Progenitor cell of endocrine pancreas (in vitro differentiated cells): ENCODE measurements around the gene ACAA1. TPM values are rescaled to one million over a fixed set of nuclear protein-coding genes. Genes with fewer than 3 reads are reported as not detected.
"Not testable (repeated sequence)": the region's sequence is repeated elsewhere in the genome, so short reads cannot be mapped to it uniquely, and the experiment has no call there.

Source experiments
- DNase-seq: peaks from one replicate; pipeline ENCODE4 v3.0.0; 2021; ENCODE audit warnings: low spot score; ENCODE audit not compliant: unreplicated experiment
- H3K27ac Mint-ChIP-seq: 2 replicates; pipeline ENCODE4 v1.8.0; 2021; ENCODE audit warnings: mild to moderate bottlenecking, moderate library complexity, mixed read lengths
- H3K27me3 Mint-ChIP-seq: 2 replicates; pipeline ENCODE4 v1.8.0; 2021; ENCODE audit warnings: mixed read lengths
- H3K36me3 Mint-ChIP-seq: 2 replicates; pipeline ENCODE4 v1.8.0; 2022; ENCODE audit warnings: mixed read lengths; ENCODE audit not compliant: insufficient read depth
- H3K4me1 Mint-ChIP-seq: 2 replicates; pipeline ENCODE4 v1.8.0; 2021; ENCODE audit warnings: low read depth, mixed read lengths
- H3K4me3 Mint-ChIP-seq: 2 replicates; pipeline ENCODE4 v1.8.0; 2021; ENCODE audit warnings: low read depth, mild to moderate bottlenecking, moderate library complexity, mixed read lengths
- H3K9me3 Mint-ChIP-seq: 2 replicates; pipeline ENCODE4 v1.8.0; 2021; ENCODE audit warnings: low read depth, mixed read lengths
- CTCF ChIP-seq: fragments of 200-600 bp; sonication (generic); IDR thresholded peaks from one replicate; pipeline ENCODE4 v1.5.0; 2021; ENCODE audit warnings: antibody characterized with exemption, mild to moderate bottlenecking; ENCODE audit not compliant: unreplicated experiment
- total RNA-seq: library from RNA; stranded (reverse); gene quantifications from 2 replicates; pipeline ENCODE4 v1.2.1, GENCODE V29; 2021

Gene ACAA1
- total RNA-seq, 1 donor from 2014 or later: 97.8 TPM

- H3K36me3 Mint-ChIP-seq: no peaks in the 10 kb centered on the region
- no peaks in the 10 kb centered on the region for H3K9me3 Mint-ChIP-seq
- no peak for DNase-seq
Measured at GRCh38 chr3:38164643-38164951, 27.7 kb upstream of the ACAA1 start.

GRCh38 chr3:38163841-38164642 is 27.1 kb upstream of the ACAA1 start:
- H3K36me3 Mint-ChIP-seq: no peaks in the 10 kb centered on the region
- peaks cover 14% of the 10 kb centered on the region for H3K4me1 Mint-ChIP-seq
- DNase-seq: no peak
- peak overlapping the region; percentile 85 for H3K4me3 Mint-ChIP-seq
- no peaks in the 10 kb centered on the region for H3K27me3 Mint-ChIP-seq
- H3K27ac Mint-ChIP-seq: peak overlapping the region; percentile 99
- H3K9me3 Mint-ChIP-seq: no peaks in the 10 kb centered on the region
- TF ChIP-seq CTCF: no peak

More at GRCh38 chr3:38164643-38164951, 27.7 kb upstream of the ACAA1 start:
- peak overlapping the region; percentile 85 for H3K4me3 Mint-ChIP-seq
- no peaks in the 10 kb centered on the region for H3K27me3 Mint-ChIP-seq
- no peak for TF ChIP-seq CTCF
- peak overlapping the region; percentile 99 for H3K27ac Mint-ChIP-seq
- H3K4me1 Mint-ChIP-seq: peaks cover 14% of the 10 kb centered on the region

GRCh38 chr3:38163117-38163840 is 26.4 kb upstream of the ACAA1 start:
- DNase-seq: no peak
- Mint-ChIP-seq H3K27ac (no peak overlapping the region), H3K9me3 (no peaks in the 10 kb centered on the region), H3K36me3 (no peaks in the 10 kb centered on the region), H3K27me3 (no peaks in the 10 kb centered on the region), H3K4me3 (peak overlapping the region; percentile 25), H3K4me1 (peaks cover 14% of the 10 kb centered on the region)
- peak; percentile 26 for TF ChIP-seq CTCF

- not testable (repeated sequence) for DNase-seq, H3K27ac Mint-ChIP-seq, H3K4me1 Mint-ChIP-seq, H3K4me3 Mint-ChIP-seq, H3K9me3 Mint-ChIP-seq, H3K27me3 Mint-ChIP-seq, H3K36me3 Mint-ChIP-seq
Measured at GRCh38 chr3:38160704-38161103, 23.8 kb upstream of the ACAA1 start.

GRCh38 chr3:38158472-38158871 is 21.5 kb upstream of the ACAA1 start:
- Mint-ChIP-seq H3K9me3 (no peaks in the 10 kb centered on the region), H3K27me3 (no peaks in the 10 kb centered on the region), H3K27ac (no peak overlapping the region), H3K4me1 (no peaks in the 10 kb centered on the region), H3K36me3 (no peaks in the 10 kb centered on the region), H3K4me3 (no peak overlapping the region)
- DNase-seq: no peak
- no peak for TF ChIP-seq CTCF

GRCh38 chr3:38157595-38157994 is 20.7 kb upstream of the ACAA1 start:
- H3K36me3 Mint-ChIP-seq: no peaks in the 10 kb centered on the region
- H3K27ac Mint-ChIP-seq: no peak overlapping the region
- DNase-seq: no peak
- no peak for TF ChIP-seq CTCF
- no peaks in the 10 kb centered on the region for H3K27me3 Mint-ChIP-seq
- no peaks in the 10 kb centered on the region for H3K9me3 Mint-ChIP-seq
- H3K4me3 Mint-ChIP-seq: no peak overlapping the region
- no peaks in the 10 kb centered on the region for H3K4me1 Mint-ChIP-seq
